OCI-LY1 (cell line): ENCODE data around the gene SHFL.

Experiments used
- H2AFZ ChIP-seq: fragments of 200-600 bp; sonication (generic), shearing (Covaris generic); 2 replicates; pipeline ENCODE4 v1.6.0; 2014; ENCODE audit warnings: antibody characterized with exemption, mild to moderate bottlenecking, low read length
- H3F3A ChIP-seq: fragments of 200-600 bp; sonication (generic), shearing (Covaris generic); 2 replicates; pipeline ENCODE4 v1.6.0; 2014; ENCODE audit warnings: mild to moderate bottlenecking, antibody characterized with exemption, low read length, moderate library complexity; ENCODE audit not compliant: insufficient read depth
- H3K27ac ChIP-seq: fragments of 200-600 bp; sonication (generic); 2 replicates; pipeline ENCODE4 v1.5.1; 2014; ENCODE audit warnings: low read length, mixed run types, mild to moderate bottlenecking, low read depth; ENCODE audit not compliant: poor library complexity, severe bottlenecking
- H3K27me3 ChIP-seq: fragments of 200-600 bp; sonication (generic); 2 replicates; pipeline ENCODE4 v1.6.0; 2014; ENCODE audit warnings: antibody characterized with exemption, mild to moderate bottlenecking, low read length, moderate library complexity; ENCODE audit not compliant: insufficient read depth
- H3K36me3 ChIP-seq: fragments of 200-600 bp; sonication (generic); 2 replicates; pipeline ENCODE4 v1.6.1; 2014; ENCODE audit warnings: mild to moderate bottlenecking, antibody characterized with exemption, low read length, moderate library complexity, mixed read lengths; ENCODE audit not compliant: insufficient read depth
- H3K4me1 ChIP-seq: fragments of 200-600 bp; sonication (generic); 2 replicates; pipeline ENCODE4 v1.5.1; 2014; ENCODE audit warnings: mild to moderate bottlenecking, low read length, moderate library complexity; ENCODE audit not compliant: insufficient read depth, severe bottlenecking
- H3K4me2 ChIP-seq: fragments of 200-600 bp; sonication (generic), shearing (Covaris generic); 2 replicates; pipeline ENCODE4 v1.6.1; 2014; ENCODE audit warnings: low read length
- H3K4me3 ChIP-seq: fragments of 200-600 bp; sonication (generic); 2 replicates; pipeline ENCODE4 v1.5.1; 2014; ENCODE audit warnings: low read length, low read depth, mild to moderate bottlenecking, mixed read lengths; ENCODE audit not compliant: poor library complexity, severe bottlenecking
- H3K79me2 ChIP-seq: fragments of 200-600 bp; shearing (Covaris generic); 2 replicates; pipeline ENCODE4 v1.6.1; 2016; ENCODE audit warnings: mixed run types, low read length, mixed read lengths; ENCODE audit not compliant: insufficient read depth
- H3K9ac ChIP-seq: fragments of 200-600 bp; sonication (generic), shearing (Covaris generic); 2 replicates; pipeline ENCODE4 v1.6.1; 2014; ENCODE audit warnings: mild to moderate bottlenecking, low read length, mixed read lengths
- H3K9me2 ChIP-seq: fragments of 200-600 bp; sonication (generic), shearing (Covaris generic); 2 replicates; pipeline ENCODE4 v1.6.1; 2014; ENCODE audit warnings: low read depth, mild to moderate bottlenecking, low read length, mixed read lengths
- H3K9me3 ChIP-seq: fragments of 200-600 bp; shearing (Covaris generic); 2 replicates; pipeline ENCODE4 v1.6.1; 2014; ENCODE audit warnings: low read length, mixed read lengths
- H4K20me1 ChIP-seq: fragments of 200-600 bp; sonication (generic), shearing (Covaris generic); 2 replicates; pipeline ENCODE4 v1.6.0; 2016; ENCODE audit warnings: mild to moderate bottlenecking, low read length; ENCODE audit not compliant: insufficient read depth
- EZH2 ChIP-seq: fragments of 200-600 bp; sonication (generic), shearing (Covaris generic); IDR thresholded peaks from 2 replicates; pipeline ENCODE4 v1.8.0; 2017; ENCODE audit warnings: borderline replicate concordance, mixed run types, mild to moderate bottlenecking, antibody characterized with exemption, low read length, moderate library complexity, mixed read lengths
- TF ChIP-seq, protein P1 (sequence below): fragments of 200-600 bp; sonication (generic), shearing (Covaris generic); IDR thresholded peaks from 2 replicates; pipeline ENCODE4 v1.5.1; 2017; ENCODE audit warnings: mild to moderate bottlenecking, antibody characterized with exemption, low read length, moderate library complexity, mixed read lengths

SHFL gene

DNA sequence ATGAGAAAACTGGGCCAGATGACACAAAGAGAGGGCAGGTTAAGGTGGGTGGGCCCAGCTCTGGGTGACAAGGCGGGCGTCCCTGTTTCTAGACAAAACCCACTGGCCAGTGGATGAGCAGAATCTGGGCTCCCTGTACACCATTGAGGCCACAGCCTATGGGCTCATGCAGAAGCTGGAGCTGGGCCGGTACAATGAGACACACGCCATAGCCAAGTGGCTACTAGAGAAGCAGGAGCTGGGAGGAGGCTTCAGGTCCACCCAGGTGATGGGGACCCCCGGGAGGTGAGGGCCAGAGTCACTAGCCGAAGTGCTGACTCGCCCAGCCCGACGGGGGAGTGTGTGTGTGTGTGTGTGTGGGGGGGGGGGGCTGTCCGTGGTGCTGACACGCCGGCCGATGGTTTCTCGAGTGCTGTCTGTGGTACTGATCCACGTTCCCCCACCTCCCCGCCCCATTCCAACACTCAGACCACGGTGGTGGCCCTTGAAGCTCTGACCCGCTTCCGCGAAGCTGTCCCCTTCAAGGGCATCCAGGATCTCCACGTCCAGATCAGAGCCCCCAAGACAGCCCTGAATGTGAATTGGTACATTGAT lies 24.3 kb upstream of the SHFL start:
- Histone ChIP-seq H3F3A (no peaks in the 10 kb centered on the region), H3K4me1 (no peaks in the 10 kb centered on the region), H3K36me3 (no peaks in the 10 kb centered on the region), H3K9me2 (no peaks in the 10 kb centered on the region), H3K9ac (no peak overlapping the region), H3K27ac (no peak overlapping the region), H4K20me1 (no peaks in the 10 kb centered on the region), H3K4me3 (no peak overlapping the region), H3K4me2 (no peak overlapping the region), H3K79me2 (no peaks in the 10 kb centered on the region), H3K9me3 (no peaks in the 10 kb centered on the region), H2AFZ (no peak overlapping the region), H3K27me3 (no peaks in the 10 kb centered on the region; the same call in 1 of the 2 replicates)
- no peak for TF ChIP-seq EZH2
- TF ChIP-seq, protein P1, sequence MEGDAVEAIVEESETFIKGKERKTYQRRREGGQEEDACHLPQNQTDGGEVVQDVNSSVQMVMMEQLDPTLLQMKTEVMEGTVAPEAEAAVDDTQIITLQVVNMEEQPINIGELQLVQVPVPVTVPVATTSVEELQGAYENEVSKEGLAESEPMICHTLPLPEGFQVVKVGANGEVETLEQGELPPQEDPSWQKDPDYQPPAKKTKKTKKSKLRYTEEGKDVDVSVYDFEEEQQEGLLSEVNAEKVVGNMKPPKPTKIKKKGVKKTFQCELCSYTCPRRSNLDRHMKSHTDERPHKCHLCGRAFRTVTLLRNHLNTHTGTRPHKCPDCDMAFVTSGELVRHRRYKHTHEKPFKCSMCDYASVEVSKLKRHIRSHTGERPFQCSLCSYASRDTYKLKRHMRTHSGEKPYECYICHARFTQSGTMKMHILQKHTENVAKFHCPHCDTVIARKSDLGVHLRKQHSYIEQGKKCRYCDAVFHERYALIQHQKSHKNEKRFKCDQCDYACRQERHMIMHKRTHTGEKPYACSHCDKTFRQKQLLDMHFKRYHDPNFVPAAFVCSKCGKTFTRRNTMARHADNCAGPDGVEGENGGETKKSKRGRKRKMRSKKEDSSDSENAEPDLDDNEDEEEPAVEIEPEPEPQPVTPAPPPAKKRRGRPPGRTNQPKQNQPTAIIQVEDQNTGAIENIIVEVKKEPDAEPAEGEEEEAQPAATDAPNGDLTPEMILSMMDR = no peak

DNA sequence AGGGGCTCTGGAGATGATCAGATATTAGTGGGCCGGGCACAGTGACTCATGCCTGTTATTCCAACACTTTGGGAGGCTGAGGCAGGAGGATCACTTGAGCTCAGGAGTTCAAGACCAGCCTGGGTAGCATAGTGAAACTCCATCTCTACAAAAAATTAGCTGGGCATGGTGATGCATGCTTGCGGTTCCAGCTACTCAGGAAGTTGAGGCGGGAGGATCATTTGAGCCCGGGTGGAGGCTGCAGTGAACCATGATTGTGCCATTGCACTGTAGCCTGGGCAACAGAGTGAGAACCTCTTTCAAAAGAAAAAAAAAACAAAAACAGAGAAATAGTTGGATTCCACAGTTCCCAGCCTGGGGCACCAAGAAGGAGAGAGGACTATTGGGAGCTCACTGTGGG lies 17.9 kb upstream of the SHFL start:
- Histone ChIP-seq H3F3A (no peaks in the 10 kb centered on the region), H4K20me1 (no peaks in the 10 kb centered on the region), H3K27me3 (no peaks in the 10 kb centered on the region; the same call in 1 of the 2 replicates), H3K36me3 (no peaks in the 10 kb centered on the region), H3K4me2 (no peak overlapping the region), H3K27ac (no peak overlapping the region), H3K9me2 (no peaks in the 10 kb centered on the region), H3K4me3 (no peak overlapping the region), H3K9ac (no peak overlapping the region), H3K9me3 (no peaks in the 10 kb centered on the region), H3K79me2 (no peaks in the 10 kb centered on the region), H3K4me1 (no peaks in the 10 kb centered on the region), H2AFZ (no peak overlapping the region)
- TF ChIP-seq, protein P1 = no peak
- no peak for TF ChIP-seq EZH2

DNA sequence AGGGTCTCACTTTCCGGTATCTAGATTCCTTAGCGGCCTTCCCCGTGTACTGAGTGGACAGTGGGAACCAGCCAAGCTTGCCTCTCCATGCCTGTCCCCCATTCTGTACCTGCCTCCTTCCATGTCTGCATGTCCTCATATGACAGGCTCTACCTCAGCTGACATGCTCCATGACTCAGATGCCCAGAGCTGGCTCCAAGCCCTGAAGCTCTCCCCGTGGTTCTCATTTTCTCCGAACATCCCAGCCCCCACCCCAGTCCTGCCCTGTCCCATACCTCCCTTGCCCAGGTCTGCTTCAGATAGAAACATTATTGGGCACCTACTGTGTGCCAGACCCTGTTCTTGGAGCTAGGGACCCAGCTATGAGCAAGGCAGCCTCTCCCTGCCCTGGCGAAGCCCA lies 17.1 kb upstream of the SHFL start:
- TF ChIP-seq, protein P1 = no peak
- TF ChIP-seq EZH2 = no peak
- no peak overlapping the region for H3K4me3 ChIP-seq

More for the DNA sequence above, 17.1 kb upstream of the SHFL start:
- Histone ChIP-seq H3K9me2 (no peaks in the 10 kb centered on the region), H2AFZ (no peak overlapping the region), H3K4me1 (no peaks in the 10 kb centered on the region), H3K36me3 (no peaks in the 10 kb centered on the region), H3K79me2 (no peaks in the 10 kb centered on the region), H3K9ac (no peak overlapping the region), H3F3A (no peaks in the 10 kb centered on the region), H3K4me2 (no peak overlapping the region), H3K27ac (no peak overlapping the region), H3K9me3 (no peaks in the 10 kb centered on the region), H3K27me3 (no peaks in the 10 kb centered on the region; the same call in 1 of the 2 replicates), H4K20me1 (no peaks in the 10 kb centered on the region)
